ENCODE results near the gene SPP1.

GRCh38 chr4:87985097-87985886 is 9.8 kb downstream of the SPP1 start:
- TF ChIP-seq CTCF (conservative IDR thresholded peaks at IDR 0.05 in 1 of 2, IDR thresholded peaks at IDR 0.05 in 1 of 2; ENCODE audit: extremely low read depth in 1 of 2, insufficient read depth in 1 of 2, low read depth in 1 of 2, low read length in 2 of 2) = peak; percentile 85 to 95
- TF ChIP-seq EZH2 (IDR thresholded peaks at IDR 0.05; ENCODE audit: borderline replicate concordance, low read length) = no peak
